Measurements from ENCODE around the gene TMEM253.

TMEM253 gene

GRCh38 chr14:21104448-21105060, 3.7 kb downstream of the TMEM253 start:
- no peak for TF ChIP-seq ZNF384 (IDR thresholded peaks at IDR 0.05)
- no peak for TF ChIP-seq ARNT (IDR thresholded peaks at IDR 0.05)
- TF ChIP-seq FOXA1 (IDR thresholded peaks at IDR 0.05), result no peak
- no peak for TF ChIP-seq L3MBTL2 (conservative IDR thresholded peaks at IDR 0.05)
- TF ChIP-seq SP1 (IDR thresholded peaks at IDR 0.05), result no peak
- TF ChIP-seq HDGF (IDR thresholded peaks at IDR 0.05; ENCODE audit: borderline replicate concordance), result no peak
- no peak for TF ChIP-seq TARDBP (IDR thresholded peaks at IDR 0.05)
- no peak for TF ChIP-seq SUZ12 (IDR thresholded peaks at IDR 0.05)
- no peak for TF ChIP-seq LEF1 (IDR thresholded peaks at IDR 0.05; ENCODE audit: borderline replicate concordance)
- no peak for TF ChIP-seq BHLHE40 (IDR thresholded peaks at IDR 0.05; ENCODE audit: borderline replicate concordance)
- TF ChIP-seq PKNOX1 (IDR thresholded peaks at IDR 0.05), result no peak
- TF ChIP-seq ELF4 (IDR thresholded peaks at IDR 0.05), result no peak
- CTCF ChIA-PET, result interaction anchor here (0.7 to 5.1 kb wide), 17 partner anchors 8 to 249 kb away, joined by 3 to 73 read pairs (median 5); partner anchors contain the start of gene ARHGEF40
- POLR2A ChIA-PET, result interaction anchor here (0.7 to 6.3 kb wide), 12 partner anchors 10 to 133 kb away, joined by 3 to 72 read pairs (median 9); partner anchors contain the start of gene ARHGEF40
- DNase-seq (ENCODE audit: extremely low spot score), result peak; percentile 74

GRCh38 chr14:21105095-21105494, 4.2 kb downstream of the TMEM253 start:
- no peak for DNase-seq (ENCODE audit: extremely low spot score)
- ChIA-PET POLR2A (interaction anchor here (0.8 to 6.3 kb wide), 11 partner anchors 10 to 134 kb away, joined by 3 to 72 read pairs (median 10); partner anchors contain the start of gene ARHGEF40), CTCF (interaction anchor here (0.7 to 5.1 kb wide), 13 partner anchors 10 to 168 kb away, joined by 3 to 73 read pairs (median 12); partner anchors contain the start of gene ARHGEF40)
- no peak for TF ChIP-seq HDGF (IDR thresholded peaks at IDR 0.05; ENCODE audit: borderline replicate concordance)
- no peak for TF ChIP-seq NFRKB (IDR thresholded peaks at IDR 0.05)
- no peak for TF ChIP-seq FOXK2 (IDR thresholded peaks at IDR 0.05)
- no peak for TF ChIP-seq SP1 (IDR thresholded peaks at IDR 0.05)
- no peak for TF ChIP-seq TARDBP (IDR thresholded peaks at IDR 0.05)
- no peak for TF ChIP-seq PKNOX1 (IDR thresholded peaks at IDR 0.05)
- TF ChIP-seq ARNT (IDR thresholded peaks at IDR 0.05), result no peak
- no peak for TF ChIP-seq BHLHE40 (IDR thresholded peaks at IDR 0.05; ENCODE audit: borderline replicate concordance)
- no peak for TF ChIP-seq LEF1 (IDR thresholded peaks at IDR 0.05; ENCODE audit: borderline replicate concordance)
- TF ChIP-seq CTBP1 (IDR thresholded peaks at IDR 0.05; ENCODE audit: borderline replicate concordance), result no peak
- TF ChIP-seq ZNF384 (IDR thresholded peaks at IDR 0.05), result no peak
- no peak for TF ChIP-seq FOXA1 (IDR thresholded peaks at IDR 0.05)
- no peak for TF ChIP-seq SUZ12 (IDR thresholded peaks at IDR 0.05)
- no peak for TF ChIP-seq FOXM1 (IDR thresholded peaks at IDR 0.05; ENCODE audit: borderline replicate concordance)
- no peak for TF ChIP-seq ELF4 (IDR thresholded peaks at IDR 0.05)
- TF ChIP-seq L3MBTL2 (conservative IDR thresholded peaks at IDR 0.05), result no peak

- no peak for TF ChIP-seq ARNT (IDR thresholded peaks at IDR 0.05)
- no peak for TF ChIP-seq FOXA1 (IDR thresholded peaks at IDR 0.05)
- no peak for TF ChIP-seq TARDBP (IDR thresholded peaks at IDR 0.05)
- no peak for TF ChIP-seq SUZ12 (IDR thresholded peaks at IDR 0.05)
- no peak for TF ChIP-seq BHLHE40 (IDR thresholded peaks at IDR 0.05; ENCODE audit: borderline replicate concordance)
- TF ChIP-seq PKNOX1 (IDR thresholded peaks at IDR 0.05), result no peak
- no peak for TF ChIP-seq LEF1 (IDR thresholded peaks at IDR 0.05; ENCODE audit: borderline replicate concordance)
- TF ChIP-seq ZNF384 (IDR thresholded peaks at IDR 0.05), result no peak
- TF ChIP-seq ELF4 (IDR thresholded peaks at IDR 0.05), result no peak
- TF ChIP-seq SP1 (IDR thresholded peaks at IDR 0.05), result no peak
- no peak for TF ChIP-seq FOXK2 (IDR thresholded peaks at IDR 0.05)
- TF ChIP-seq HDGF (IDR thresholded peaks at IDR 0.05; ENCODE audit: borderline replicate concordance), result no peak
- TF ChIP-seq NFRKB (IDR thresholded peaks at IDR 0.05), result no peak
- POLR2A ChIA-PET, result interaction anchor here (0.9 to 3.5 kb wide), 2 partner anchors 34 to 38 kb away, joined by 3 to 45 read pairs; no protein-coding TSS in a partner anchor
- DNase-seq (ENCODE audit: extremely low spot score), result no peak
- CTCF ChIA-PET, result interaction anchor here (0.7 to 5.1 kb wide), 6 partner anchors 11 to 95 kb away, joined by 3 to 73 read pairs (median 22); partner anchors contain the start of gene ARHGEF40
These were observed 5.3 kb downstream of the TMEM253 start for GRCh38 chr14:21106176-21106497.

GRCh38 chr14:21106498-21107282, 5.8 kb downstream of the TMEM253 start:
- ChIA-PET CTCF (interaction anchor here (1.0 to 5.1 kb wide), 5 partner anchors 12 to 92 kb away, joined by 4 to 73 read pairs (median 32); partner anchors contain the start of gene ARHGEF40), POLR2A (interaction anchor here (0.9 kb wide), 1 partner anchor 35 kb away, joined by 3 read pairs; no protein-coding TSS in a partner anchor)
- peak; percentile 74 for DNase-seq (ENCODE audit: extremely low spot score)
- TF ChIP-seq HDGF (IDR thresholded peaks at IDR 0.05; ENCODE audit: borderline replicate concordance), result no peak
- no peak for TF ChIP-seq BHLHE40 (IDR thresholded peaks at IDR 0.05; ENCODE audit: borderline replicate concordance)
- TF ChIP-seq NFRKB (IDR thresholded peaks at IDR 0.05), result no peak
- TF ChIP-seq CTBP1 (IDR thresholded peaks at IDR 0.05; ENCODE audit: borderline replicate concordance), result no peak
- no peak for TF ChIP-seq FOXM1 (IDR thresholded peaks at IDR 0.05; ENCODE audit: borderline replicate concordance)
- TF ChIP-seq SP1 (IDR thresholded peaks at IDR 0.05), result no peak
- TF ChIP-seq LEF1 (IDR thresholded peaks at IDR 0.05; ENCODE audit: borderline replicate concordance), result no peak
- no peak for TF ChIP-seq L3MBTL2 (conservative IDR thresholded peaks at IDR 0.05)
- no peak for TF ChIP-seq FOXK2 (IDR thresholded peaks at IDR 0.05)
- TF ChIP-seq ARNT (IDR thresholded peaks at IDR 0.05), result no peak
- TF ChIP-seq ELF4 (IDR thresholded peaks at IDR 0.05), result no peak
- TF ChIP-seq SUZ12 (IDR thresholded peaks at IDR 0.05), result no peak

- ChIA-PET POLR2A (no interaction called here), CTCF (interaction anchor here (1.6 to 5.1 kb wide), 2 partner anchors 12 to 93 kb away, joined by 4 to 58 read pairs; no protein-coding TSS in a partner anchor)
- TF ChIP-seq SUZ12 (IDR thresholded peaks at IDR 0.05) (no peak), FOXK2 (IDR thresholded peaks at IDR 0.05) (no peak), HDGF (IDR thresholded peaks at IDR 0.05; ENCODE audit: borderline replicate concordance) (no peak), L3MBTL2 (conservative IDR thresholded peaks at IDR 0.05) (no peak), NFRKB (IDR thresholded peaks at IDR 0.05) (no peak), FOXA1 (IDR thresholded peaks at IDR 0.05) (no peak), PKNOX1 (IDR thresholded peaks at IDR 0.05) (no peak), ZNF384 (IDR thresholded peaks at IDR 0.05) (no peak), FOXM1 (IDR thresholded peaks at IDR 0.05; ENCODE audit: borderline replicate concordance) (no peak), CTBP1 (IDR thresholded peaks at IDR 0.05; ENCODE audit: borderline replicate concordance) (no peak), TARDBP (IDR thresholded peaks at IDR 0.05) (no peak), ELF4 (IDR thresholded peaks at IDR 0.05) (no peak), SP1 (IDR thresholded peaks at IDR 0.05) (no peak)
- DNase-seq (ENCODE audit: extremely low spot score), result no peak
These were observed 6.5 kb downstream of the TMEM253 start for GRCh38 chr14:21107283-21107800.

Measured in HEK293T (cell line).